ENCODE data around the gene KAT2B. TPM values are rescaled to one million over a fixed set of nuclear protein-coding genes. Genes with fewer than 3 reads are reported as not detected.

KAT2B gene
- total RNA-seq, 1 donor from 2014 or later: 8.4 TPM

- Histone ChIP-seq H3K4me1 (ENCODE audit: control insufficient read depth in 3 of 3, insufficient read depth in 3 of 3, low read length in 3 of 3) (peaks cover 16 to 19% (median 17%) of the 10 kb centered on the region in 3 donors), H3K9me3 (ENCODE audit: control insufficient read depth in 3 of 3, low read length in 3 of 3) (no peaks in the 10 kb centered on the region), H3K27me3 (ENCODE audit: control insufficient read depth in 3 of 3, insufficient read depth in 3 of 3, low read length in 3 of 3) (no peaks in the 10 kb centered on the region), H3K27ac (ENCODE audit: low read depth, low read length) (no peak overlapping the region), H3K4me3 (ENCODE audit: low read length in 3 of 3) (no peak overlapping the region), H3K36me3 (ENCODE audit: control insufficient read depth in 3 of 3, insufficient read depth in 3 of 3, low read length in 3 of 3) (no peaks in the 10 kb centered on the region), H3K9ac (ENCODE audit: low read depth in 1 of 3, low read length in 3 of 3) (no peak overlapping the region)
Observed at GRCh38 chr3:20062996-20063395, 22.8 kb downstream of the KAT2B start.

DNA sequence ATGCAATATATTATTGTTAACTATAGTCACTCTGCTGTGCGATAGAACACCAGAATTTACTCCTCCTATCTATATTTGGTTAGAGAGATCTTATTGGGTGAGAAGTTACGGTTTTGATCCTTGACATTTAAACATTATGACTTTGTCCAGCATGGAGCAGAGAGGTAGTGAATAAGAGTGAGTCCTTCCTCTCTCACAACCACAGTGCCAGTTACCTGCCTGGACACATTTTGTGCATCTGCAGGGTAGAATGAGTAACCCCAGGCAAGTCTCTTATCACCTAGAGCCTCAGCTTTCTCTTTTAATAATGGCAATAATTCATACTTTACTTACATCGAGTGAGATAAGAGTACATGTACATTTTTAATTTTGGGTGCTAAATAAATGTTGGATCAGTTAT lies 24.1 kb downstream of the KAT2B start:
- H3K9me3 ChIP-seq (ENCODE audit: control insufficient read depth in 3 of 3, low read length in 3 of 3): no peaks in the 10 kb centered on the region
- no peak overlapping the region for H3K9ac ChIP-seq (ENCODE audit: low read depth in 1 of 3, low read length in 3 of 3)
- no peak overlapping the region for H3K27ac ChIP-seq (ENCODE audit: low read depth, low read length)
- H3K4me3 ChIP-seq (ENCODE audit: low read length in 3 of 3): no peak overlapping the region
- no peaks in the 10 kb centered on the region for H3K27me3 ChIP-seq (ENCODE audit: control insufficient read depth in 3 of 3, insufficient read depth in 3 of 3, low read length in 3 of 3)
- no peaks in the 10 kb centered on the region for H3K36me3 ChIP-seq (ENCODE audit: control insufficient read depth in 3 of 3, insufficient read depth in 3 of 3, low read length in 3 of 3)
- peaks cover 16 to 19% (median 17%) of the 10 kb centered on the region in 3 donors for H3K4me1 ChIP-seq (ENCODE audit: control insufficient read depth in 3 of 3, insufficient read depth in 3 of 3, low read length in 3 of 3)

GRCh38 chr3:20064796-20065564 lies 24.7 kb downstream of the KAT2B start:
- Histone ChIP-seq H3K27ac (ENCODE audit: low read depth, low read length) (no peak overlapping the region), H3K4me1 (ENCODE audit: control insufficient read depth in 3 of 3, insufficient read depth in 3 of 3, low read length in 3 of 3) (peaks cover 17 to 19% (median 19%) of the 10 kb centered on the region in 3 donors)

GRCh38 chr3:20066079-20066478 lies 25.8 kb downstream of the KAT2B start:
- Histone ChIP-seq H3K9me3 (ENCODE audit: control insufficient read depth in 3 of 3, low read length in 3 of 3) (no peaks in the 10 kb centered on the region), H3K4me3 (ENCODE audit: low read length in 3 of 3) (no peak overlapping the region), H3K4me1 (ENCODE audit: control insufficient read depth in 3 of 3, insufficient read depth in 3 of 3, low read length in 3 of 3) (peaks cover 15 to 23% (median 20%) of the 10 kb centered on the region in 3 donors), H3K27ac (ENCODE audit: low read depth, low read length) (no peak overlapping the region), H3K36me3 (ENCODE audit: control insufficient read depth in 3 of 3, insufficient read depth in 3 of 3, low read length in 3 of 3) (no peaks in the 10 kb centered on the region), H3K27me3 (ENCODE audit: control insufficient read depth in 3 of 3, insufficient read depth in 3 of 3, low read length in 3 of 3) (no peaks in the 10 kb centered on the region), H3K9ac (ENCODE audit: low read depth in 1 of 3, low read length in 3 of 3) (no peak overlapping the region)

More at GRCh38 chr3:20064796-20065564, 24.7 kb downstream of the KAT2B start:
- H3K36me3 ChIP-seq (ENCODE audit: control insufficient read depth in 3 of 3, insufficient read depth in 3 of 3, low read length in 3 of 3): no peaks in the 10 kb centered on the region
- H3K9ac ChIP-seq (ENCODE audit: low read depth in 1 of 3, low read length in 3 of 3): no peak overlapping the region
- H3K9me3 ChIP-seq (ENCODE audit: control insufficient read depth in 3 of 3, low read length in 3 of 3): no peaks in the 10 kb centered on the region
- H3K4me3 ChIP-seq (ENCODE audit: low read length in 3 of 3): no peak overlapping the region
- H3K27me3 ChIP-seq (ENCODE audit: control insufficient read depth in 3 of 3, insufficient read depth in 3 of 3, low read length in 3 of 3): no peaks in the 10 kb centered on the region

DNA sequence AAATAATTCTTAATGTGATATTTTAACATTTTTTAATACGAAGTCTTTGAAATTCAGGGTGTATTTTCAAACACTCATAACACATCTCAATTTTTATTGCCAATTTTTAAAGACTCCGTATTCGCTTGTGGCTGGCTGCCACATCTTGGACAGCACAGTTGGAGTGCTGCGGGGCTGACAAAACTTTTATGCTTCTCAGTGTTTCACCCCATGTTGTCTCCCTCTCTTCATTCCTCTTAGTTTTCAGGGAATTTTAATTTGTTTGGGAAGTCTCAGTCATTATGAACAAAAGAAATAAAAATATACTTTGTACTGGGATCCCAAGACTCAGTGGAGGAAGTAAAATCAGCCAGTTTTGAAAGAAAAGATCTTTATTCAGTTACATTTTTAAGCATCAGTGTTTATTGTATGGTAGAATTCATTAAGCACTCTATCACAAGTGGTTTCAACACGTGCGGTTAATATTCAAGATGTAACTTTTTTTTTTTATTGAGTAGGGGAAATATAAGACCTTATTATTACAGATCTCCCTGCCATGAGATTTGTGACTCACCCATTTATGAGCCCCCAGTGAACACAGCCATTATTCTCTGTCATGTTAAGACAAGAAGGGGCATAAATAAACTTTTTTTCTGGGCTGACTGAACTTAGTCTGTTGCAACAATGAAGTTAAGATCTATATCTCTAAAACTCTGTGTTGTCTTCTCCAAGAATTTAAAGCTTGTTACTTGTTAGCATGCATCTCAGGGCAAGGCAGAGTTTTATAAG lies 26.8 kb downstream of the KAT2B start:
- no peaks in the 10 kb centered on the region for H3K36me3 ChIP-seq (ENCODE audit: control insufficient read depth in 3 of 3, insufficient read depth in 3 of 3, low read length in 3 of 3)
- no peak overlapping the region for H3K27ac ChIP-seq (ENCODE audit: low read depth, low read length)
- no peaks in the 10 kb centered on the region for H3K27me3 ChIP-seq (ENCODE audit: control insufficient read depth in 3 of 3, insufficient read depth in 3 of 3, low read length in 3 of 3)
- no peak overlapping the region for H3K9ac ChIP-seq (ENCODE audit: low read depth in 1 of 3, low read length in 3 of 3)
- H3K4me3 ChIP-seq (ENCODE audit: low read length in 3 of 3): no peak overlapping the region
- H3K9me3 ChIP-seq (ENCODE audit: control insufficient read depth in 3 of 3, low read length in 3 of 3): no peaks in the 10 kb centered on the region
- H3K4me1 ChIP-seq (ENCODE audit: control insufficient read depth in 3 of 3, insufficient read depth in 3 of 3, low read length in 3 of 3): peaks cover 22 to 33% (median 24%) of the 10 kb centered on the region in 3 donors

DNA sequence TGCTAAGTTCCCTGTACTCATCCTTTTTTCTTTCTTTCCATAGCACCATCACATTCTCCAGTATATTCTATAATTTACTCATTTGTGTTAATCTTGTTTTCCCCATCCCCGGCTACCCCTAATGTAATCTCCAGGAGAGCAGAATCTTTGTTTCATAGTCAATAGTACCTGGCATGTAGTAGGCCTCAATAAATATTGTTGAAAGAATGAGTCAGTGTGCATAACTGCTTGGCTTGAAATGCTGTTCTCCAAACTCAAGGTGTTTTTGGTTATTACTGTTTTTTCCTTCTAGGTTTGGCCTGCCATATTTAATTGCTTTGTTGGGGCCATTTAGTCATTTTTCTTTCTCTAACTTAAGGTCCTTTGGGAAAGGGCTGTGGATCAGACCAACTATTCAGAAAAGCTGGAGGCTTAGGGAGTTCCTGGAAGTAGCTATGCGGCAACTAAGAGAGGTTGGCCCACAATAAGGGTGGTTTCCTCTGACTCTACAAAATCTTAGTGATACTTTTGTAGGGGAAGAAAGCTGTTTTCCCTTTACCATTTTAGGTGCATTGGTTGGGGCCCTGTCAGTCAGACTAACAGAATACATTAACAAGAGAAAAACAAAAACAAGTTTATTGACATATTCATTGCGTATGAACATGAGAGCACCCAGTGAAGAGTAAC lies 28.4 kb downstream of the KAT2B start:
- peaks cover 29 to 42% (median 34%) of the 10 kb centered on the region in 3 donors for H3K4me1 ChIP-seq (ENCODE audit: control insufficient read depth in 3 of 3, insufficient read depth in 3 of 3, low read length in 3 of 3)
- no peaks in the 10 kb centered on the region for H3K36me3 ChIP-seq (ENCODE audit: control insufficient read depth in 3 of 3, insufficient read depth in 3 of 3, low read length in 3 of 3)
- H3K9me3 ChIP-seq (ENCODE audit: control insufficient read depth in 3 of 3, low read length in 3 of 3): no peaks in the 10 kb centered on the region
- no peak overlapping the region for H3K9ac ChIP-seq (ENCODE audit: low read depth in 1 of 3, low read length in 3 of 3)
- no peaks in the 10 kb centered on the region for H3K27me3 ChIP-seq (ENCODE audit: control insufficient read depth in 3 of 3, insufficient read depth in 3 of 3, low read length in 3 of 3)
- H3K4me3 ChIP-seq (ENCODE audit: low read length in 3 of 3): no peak overlapping the region
- H3K27ac ChIP-seq (ENCODE audit: low read depth, low read length): no peak overlapping the region

DNA sequence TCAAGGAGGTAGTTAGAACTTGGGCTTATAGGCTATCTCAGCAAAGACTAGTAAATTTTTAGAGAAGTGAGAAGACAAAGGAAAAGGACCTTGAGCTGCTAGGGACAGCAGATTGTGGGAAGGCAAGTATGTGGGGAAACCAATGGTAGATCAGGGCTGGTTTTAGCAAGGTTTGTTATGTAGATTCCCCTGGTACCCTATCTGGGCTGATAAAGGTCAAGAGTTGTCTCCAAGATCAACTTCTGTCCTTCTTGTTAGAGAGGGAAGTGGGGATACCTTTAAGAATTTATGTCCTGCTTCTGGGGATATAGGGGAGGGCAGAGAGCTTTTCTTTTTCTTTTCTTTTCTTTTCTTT lies 28.9 kb downstream of the KAT2B start:
- Histone ChIP-seq H3K4me1 (ENCODE audit: control insufficient read depth in 3 of 3, insufficient read depth in 3 of 3, low read length in 3 of 3) (peaks cover 32 to 44% (median 34%) of the 10 kb centered on the region in 3 donors), H3K27ac (ENCODE audit: low read depth, low read length) (no peak overlapping the region), H3K36me3 (ENCODE audit: control insufficient read depth in 3 of 3, insufficient read depth in 3 of 3, low read length in 3 of 3) (no peaks in the 10 kb centered on the region), H3K9ac (ENCODE audit: low read depth in 1 of 3, low read length in 3 of 3) (no peak overlapping the region), H3K27me3 (ENCODE audit: control insufficient read depth in 3 of 3, insufficient read depth in 3 of 3, low read length in 3 of 3) (no peaks in the 10 kb centered on the region), H3K9me3 (ENCODE audit: control insufficient read depth in 3 of 3, low read length in 3 of 3) (no peaks in the 10 kb centered on the region), H3K4me3 (ENCODE audit: low read length in 3 of 3) (no peak overlapping the region)

DNA sequence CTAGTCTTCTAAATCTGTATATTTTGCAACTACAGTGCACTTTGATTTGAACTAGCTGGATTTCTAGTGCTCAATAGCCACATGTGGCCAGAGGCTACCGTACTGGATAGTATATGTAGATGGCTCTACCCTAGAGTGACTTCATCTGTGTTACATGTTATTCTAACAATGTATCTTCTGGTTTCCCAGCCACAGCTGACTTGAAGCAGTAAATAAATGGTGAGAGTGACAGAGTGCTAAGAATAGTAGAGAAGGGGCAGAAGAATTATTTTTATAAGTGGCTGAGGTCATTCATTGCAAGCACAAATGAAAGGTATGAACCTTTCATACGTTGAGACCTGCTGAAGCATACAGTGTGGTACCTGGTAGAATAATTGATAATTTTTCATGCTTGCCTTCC lies 30.9 kb downstream of the KAT2B start:
- no peaks in the 10 kb centered on the region for H3K27me3 ChIP-seq (ENCODE audit: control insufficient read depth in 3 of 3, insufficient read depth in 3 of 3, low read length in 3 of 3)
- H3K4me1 ChIP-seq (ENCODE audit: control insufficient read depth in 3 of 3, insufficient read depth in 3 of 3, low read length in 3 of 3): peaks cover 22 to 34% (median 25%) of the 10 kb centered on the region in 3 donors
- peak overlapping the region in 1 of 3 donors; percentile 1 for H3K9ac ChIP-seq (ENCODE audit: low read depth in 1 of 3, low read length in 3 of 3)
- no peaks in the 10 kb centered on the region for H3K36me3 ChIP-seq (ENCODE audit: control insufficient read depth in 3 of 3, insufficient read depth in 3 of 3, low read length in 3 of 3)
- peak overlapping the region; percentile 73 for H3K27ac ChIP-seq (ENCODE audit: low read depth, low read length)
- H3K9me3 ChIP-seq (ENCODE audit: control insufficient read depth in 3 of 3, low read length in 3 of 3): no peaks in the 10 kb centered on the region
- H3K4me3 ChIP-seq (ENCODE audit: low read length in 3 of 3): no peak overlapping the region

DNA sequence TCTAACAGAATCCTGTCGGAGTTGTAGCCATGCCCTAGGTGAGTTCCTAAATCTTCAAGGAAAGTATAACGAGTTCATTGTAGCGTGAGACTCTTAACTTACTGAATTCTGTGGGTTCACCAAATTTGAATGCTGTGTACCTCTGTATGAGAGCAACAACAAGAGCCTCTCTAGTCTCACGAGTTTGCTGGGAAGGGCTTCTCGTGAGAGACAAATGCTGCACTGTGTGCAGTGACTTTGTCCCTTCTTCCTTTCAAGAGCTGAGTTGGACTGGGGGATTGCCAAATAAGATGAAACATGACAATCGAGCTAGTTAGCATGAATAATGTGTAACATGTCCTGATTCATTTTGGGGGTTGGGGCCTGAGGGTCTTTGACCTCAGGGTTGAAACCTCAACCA lies 32.2 kb downstream of the KAT2B start:
- H3K4me1 ChIP-seq (ENCODE audit: control insufficient read depth in 3 of 3, insufficient read depth in 3 of 3, low read length in 3 of 3): peaks cover 20 to 32% (median 25%) of the 10 kb centered on the region in 3 donors

GRCh38 chr3:20073068-20073467 lies 32.8 kb downstream of the KAT2B start:
- Histone ChIP-seq H3K36me3 (ENCODE audit: control insufficient read depth in 3 of 3, insufficient read depth in 3 of 3, low read length in 3 of 3) (no peaks in the 10 kb centered on the region), H3K27ac (ENCODE audit: low read depth, low read length) (no peak overlapping the region), H3K4me3 (ENCODE audit: low read length in 3 of 3) (no peak overlapping the region), H3K9ac (ENCODE audit: low read depth in 1 of 3, low read length in 3 of 3) (no peak overlapping the region), H3K27me3 (ENCODE audit: control insufficient read depth in 3 of 3, insufficient read depth in 3 of 3, low read length in 3 of 3) (no peaks in the 10 kb centered on the region), H3K4me1 (ENCODE audit: control insufficient read depth in 3 of 3, insufficient read depth in 3 of 3, low read length in 3 of 3) (peaks cover 20 to 32% (median 25%) of the 10 kb centered on the region in 3 donors), H3K9me3 (ENCODE audit: control insufficient read depth in 3 of 3, low read length in 3 of 3) (no peaks in the 10 kb centered on the region)

More for the DNA sequence above, 32.2 kb downstream of the KAT2B start:
- no peaks in the 10 kb centered on the region for H3K9me3 ChIP-seq (ENCODE audit: control insufficient read depth in 3 of 3, low read length in 3 of 3)
- H3K36me3 ChIP-seq (ENCODE audit: control insufficient read depth in 3 of 3, insufficient read depth in 3 of 3, low read length in 3 of 3): no peaks in the 10 kb centered on the region
- peak overlapping the region; percentile 73 for H3K27ac ChIP-seq (ENCODE audit: low read depth, low read length)
- no peak overlapping the region for H3K4me3 ChIP-seq (ENCODE audit: low read length in 3 of 3)
- H3K27me3 ChIP-seq (ENCODE audit: control insufficient read depth in 3 of 3, insufficient read depth in 3 of 3, low read length in 3 of 3): no peaks in the 10 kb centered on the region
- no peak overlapping the region for H3K9ac ChIP-seq (ENCODE audit: low read depth in 1 of 3, low read length in 3 of 3)
